Measurements from ENCODE around the gene FBRS. TPM values are rescaled to one million over a fixed set of nuclear protein-coding genes. Genes with fewer than 3 reads are reported as not detected.

Gene FBRS
- polyA plus RNA-seq, 2 of the 4 experiments (the other 2 are of a cell fraction) = 5.9 to 33.3 TPM

DNA sequence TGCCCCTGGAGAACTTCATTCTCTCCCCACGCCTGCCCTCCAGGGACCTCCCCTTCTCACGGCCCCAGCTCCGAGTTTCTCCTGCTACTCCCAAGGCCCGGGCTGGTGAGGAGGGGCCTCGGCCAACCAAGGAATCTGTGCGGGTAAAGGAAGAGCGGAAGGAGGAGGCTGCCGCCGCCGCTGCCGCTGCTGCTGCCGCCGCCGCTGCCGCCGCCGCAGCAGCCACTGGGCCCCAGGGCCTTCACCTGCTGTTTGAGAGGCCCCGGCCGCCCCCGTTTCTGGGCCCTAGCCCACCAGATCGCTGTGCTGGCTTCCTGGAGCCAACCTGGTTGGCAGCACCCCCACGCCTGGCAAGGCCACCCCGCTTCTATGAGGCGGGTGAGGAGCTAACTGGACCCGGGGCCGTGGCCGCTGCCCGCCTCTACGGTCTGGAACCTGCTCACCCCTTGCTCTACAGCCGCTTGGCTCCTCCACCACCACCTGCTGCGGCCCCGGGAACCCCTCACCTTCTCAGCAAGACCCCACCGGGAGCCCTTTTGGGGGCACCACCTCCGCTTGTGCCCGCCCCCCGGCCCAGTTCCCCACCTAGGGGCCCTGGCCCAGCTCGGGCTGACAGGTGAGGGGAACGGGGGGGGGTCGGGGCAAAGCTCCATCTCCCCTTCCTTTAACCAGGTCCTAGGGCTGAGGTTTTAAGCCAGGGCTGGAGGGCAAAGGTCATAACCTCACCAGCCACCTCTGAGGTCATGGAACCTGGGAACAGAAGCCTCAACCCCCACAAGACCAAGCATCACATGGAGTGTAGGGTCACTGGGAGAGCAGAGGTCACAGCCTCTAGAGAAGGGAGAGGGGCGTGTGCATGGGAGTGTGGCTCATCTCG, 11.0 kb downstream of the FBRS start:
- Histone ChIP-seq H3K9me3 (no peaks in the 10 kb centered on the region), H3K27ac (no peak overlapping the region), H3K4me1 (no peaks in the 10 kb centered on the region), H3K4me3 (no peak overlapping the region), H3K4me2 (no peak overlapping the region)
- ATAC-seq = no peak
- WGBS (ENCODE audit: missing lambda C conversion rate) = 95% methylated on average over 38 of the region's 41 CpGs
- POLR2A ChIA-PET = no interaction called here
- CTCF ChIA-PET = interaction anchor here (1.2 to 2.0 kb wide), 3 partner anchors 9 to 17 kb away, joined by 3 to 6 read pairs (median 4); partner anchors contain the start of gene FBRS
- TF ChIP-seq ZFP36 (IDR thresholded peaks at IDR 0.05; ENCODE audit: borderline replicate concordance, partially characterized antibody) (no peak), EHF (CRISPR knock-in tag; IDR thresholded peaks at IDR 0.05) (no peak)
- TF ChIP-seq, protein P1, sequence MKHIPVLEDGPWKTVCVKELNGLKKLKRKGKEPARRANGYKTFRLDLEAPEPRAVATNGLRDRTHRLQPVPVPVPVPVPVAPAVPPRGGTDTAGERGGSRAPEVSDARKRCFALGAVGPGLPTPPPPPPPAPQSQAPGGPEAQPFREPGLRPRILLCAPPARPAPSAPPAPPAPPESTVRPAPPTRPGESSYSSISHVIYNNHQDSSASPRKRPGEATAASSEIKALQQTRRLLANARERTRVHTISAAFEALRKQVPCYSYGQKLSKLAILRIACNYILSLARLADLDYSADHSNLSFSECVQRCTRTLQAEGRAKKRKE (CRISPR knock-in tag; IDR thresholded peaks at IDR 0.05; ENCODE audit: low read depth) = no peak
- TF ChIP-seq, protein P2, sequence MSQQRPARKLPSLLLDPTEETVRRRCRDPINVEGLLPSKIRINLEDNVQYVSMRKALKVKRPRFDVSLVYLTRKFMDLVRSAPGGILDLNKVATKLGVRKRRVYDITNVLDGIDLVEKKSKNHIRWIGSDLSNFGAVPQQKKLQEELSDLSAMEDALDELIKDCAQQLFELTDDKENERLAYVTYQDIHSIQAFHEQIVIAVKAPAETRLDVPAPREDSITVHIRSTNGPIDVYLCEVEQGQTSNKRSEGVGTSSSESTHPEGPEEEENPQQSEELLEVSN (IDR thresholded peaks at IDR 0.05; ENCODE audit: borderline replicate concordance, low read depth) = no peak
- FAIRE-seq = no peak
- no peak for DNase-seq (ENCODE audit: low read depth in 1 of 2, low spot score in 1 of 2)

DNA sequence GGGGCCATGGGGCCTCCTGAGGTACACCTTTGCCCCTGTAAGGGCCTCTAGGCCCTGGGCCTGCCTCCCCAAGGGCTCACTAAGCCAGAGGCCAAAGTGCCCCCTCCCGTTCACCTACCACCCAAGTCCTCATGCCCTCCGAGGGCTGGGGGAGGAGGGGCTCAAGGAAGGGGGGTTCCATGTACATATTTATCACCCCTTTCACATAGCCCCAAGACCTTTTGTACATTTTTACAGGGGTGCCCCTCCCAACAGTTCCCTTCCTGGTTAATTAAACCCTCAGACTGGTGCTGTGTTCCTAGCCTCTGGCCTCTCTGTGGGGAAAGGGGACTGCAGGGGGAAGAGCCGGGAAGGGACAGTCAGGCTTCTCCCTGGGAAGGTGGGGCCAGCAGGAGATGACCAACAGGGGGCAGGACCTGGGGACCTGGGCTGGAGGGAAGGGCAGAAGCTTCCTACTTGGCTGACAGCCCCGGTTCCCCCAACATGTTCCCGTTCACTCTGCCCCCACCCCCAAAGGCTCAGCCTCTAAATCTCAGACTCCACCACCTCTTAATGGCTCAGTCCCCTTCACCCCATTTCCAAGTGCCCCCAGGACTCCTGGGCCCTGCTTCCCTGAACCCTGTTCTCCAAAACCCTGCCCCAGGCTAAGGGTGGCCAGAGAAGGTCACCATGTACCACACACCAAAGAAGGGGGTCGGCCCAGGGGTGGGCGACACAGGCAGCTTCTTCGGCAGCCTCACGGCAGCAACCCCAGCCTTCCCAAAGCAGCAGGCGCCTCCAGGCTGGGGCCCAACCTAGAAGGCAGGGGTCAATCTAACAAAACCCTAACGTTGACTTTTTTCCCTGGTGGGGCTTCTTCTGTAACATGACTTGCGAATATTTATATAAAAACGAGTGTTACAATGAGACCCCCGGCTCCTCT, 11.9 kb downstream of the FBRS start:
- no peak overlapping the region for H3K27ac ChIP-seq
- H3K4me2 ChIP-seq = no peak overlapping the region
- ChIA-PET CTCF (interaction anchor here (1.6 to 2.0 kb wide), 2 partner anchors 8 to 11 kb away, joined by 3 to 6 read pairs; partner anchors contain the start of gene FBRS), POLR2A (no interaction called here)
- no peaks in the 10 kb centered on the region for H3K9me3 ChIP-seq
- no peak overlapping the region for H3K4me3 ChIP-seq
- no peak for TF ChIP-seq HOXA7 (CRISPR knock-in tag; IDR thresholded peaks at IDR 0.05)
- no peak for TF ChIP-seq PHF8 (IDR thresholded peaks at IDR 0.05; ENCODE audit: borderline replicate concordance, low read depth)
- TF ChIP-seq ZC3H11A (IDR thresholded peaks at IDR 0.05) = no peak
- TF ChIP-seq KDM1A (IDR thresholded peaks at IDR 0.05; ENCODE audit: low read depth) = no peak
- no peak for TF ChIP-seq SMC3 (IDR thresholded peaks at IDR 0.05)
- TF ChIP-seq TFCP2L1 (CRISPR knock-in tag; IDR thresholded peaks at IDR 0.05) = no peak
- no peak for TF ChIP-seq FOXS1 (CRISPR knock-in tag; IDR thresholded peaks at IDR 0.05)
- TF ChIP-seq PBX3 (IDR thresholded peaks at IDR 0.05) = no peak
- no peak for TF ChIP-seq HEYL (CRISPR knock-in tag; IDR thresholded peaks at IDR 0.05)
- no peak for TF ChIP-seq MYC (IDR thresholded peaks at IDR 0.05; ENCODE audit: borderline replicate concordance, low read length)
- no peak for TF ChIP-seq RARB (CRISPR knock-in tag; IDR thresholded peaks at IDR 0.05)
- TF ChIP-seq, protein P2 (IDR thresholded peaks at IDR 0.05; ENCODE audit: borderline replicate concordance, low read depth) = no peak
- TF ChIP-seq CEBPB (IDR thresholded peaks at IDR 0.05) = no peak
- TF ChIP-seq POLR2AphosphoS2 (conservative IDR thresholded peaks at IDR 0.05; ENCODE audit: low read length) = no peak
- no peak for TF ChIP-seq RAD21 (conservative IDR thresholded peaks at IDR 0.05 in 1 of 2, IDR thresholded peaks at IDR 0.05 in 1 of 2)
- no peak for TF ChIP-seq ESRRA (IDR thresholded peaks at IDR 0.05; ENCODE audit: borderline replicate concordance, low read length)
- no peak for TF ChIP-seq EHF (CRISPR knock-in tag; IDR thresholded peaks at IDR 0.05)
- TF ChIP-seq CBX2 (IDR thresholded peaks at IDR 0.05; ENCODE audit: borderline replicate concordance, low read depth) = no peak
- no peak for TF ChIP-seq SREBF2 (IDR thresholded peaks at IDR 0.05)
- no peak for TF ChIP-seq REST (IDR thresholded peaks at IDR 0.05)
- ATAC-seq (peak; percentile 51 to 60; a peak in 5 of 6 replicates), FAIRE-seq (no peak), DNase-seq (ENCODE audit: low read depth in 1 of 2, low spot score in 1 of 2) (no peak)
- WGBS (ENCODE audit: missing lambda C conversion rate) = 90% methylated on average over 14 of the region's 14 CpGs
- H3K4me1 ChIP-seq = no peaks in the 10 kb centered on the region

All from A549 (cell line).